Stimulated activated CD4-positive, alpha-beta T cell treated with anti-CD3 and anti-CD28 coated beads, TNF-alpha, amount 100 ng/mL, for 1 hour (primary cell): ENCODE measurements around the gene MS4A10.

ENCODE experiments used
- DNase-seq, 3 donors: peaks; one replicate each; pipeline ENCODE4 v3.0.0-alpha.2; 2020; ENCODE audit warnings: low read depth in 3 of 3, low spot score in 1 of 3

The MS4A10 gene

GRCh38 chr11:60765355-60765754 is 19.8 kb upstream of the MS4A10 start:
- no peak for DNase-seq

- no peak for DNase-seq
These were observed 18.6 kb upstream of the MS4A10 start for GRCh38 chr11:60766547-60766946.

GRCh38 chr11:60767388-60767811 is 17.7 kb upstream of the MS4A10 start:
- no peak for DNase-seq

GRCh38 chr11:60768202-60768601 is 16.9 kb upstream of the MS4A10 start:
- DNase-seq, result no peak

- DNase-seq, result no peak
These were observed 15.9 kb upstream of the MS4A10 start for GRCh38 chr11:60769273-60769672.

GRCh38 chr11:60769811-60770210 is 15.3 kb upstream of the MS4A10 start:
- no peak for DNase-seq

- DNase-seq, result no peak
These were observed 14.0 kb upstream of the MS4A10 start for GRCh38 chr11:60771146-60771545.

GRCh38 chr11:60771879-60772525 is 13.1 kb upstream of the MS4A10 start:
- no peak for DNase-seq

- no peak for DNase-seq
These were observed 12.5 kb upstream of the MS4A10 start for GRCh38 chr11:60772666-60773065.

- DNase-seq, result no peak
These were observed 10.4 kb upstream of the MS4A10 start for GRCh38 chr11:60774726-60775125.

GRCh38 chr11:60775420-60775961 is 9.6 kb upstream of the MS4A10 start:
- DNase-seq, result peak; percentile 41 to 72 (median 61)

- no peak for DNase-seq
These were observed 9.0 kb upstream of the MS4A10 start for GRCh38 chr11:60776167-60776566.

GRCh38 chr11:60777106-60777505 is 8.0 kb upstream of the MS4A10 start:
- no peak for DNase-seq

- DNase-seq, result no peak
These were observed 7.6 kb upstream of the MS4A10 start for GRCh38 chr11:60777572-60777971.

GRCh38 chr11:60780065-60780464 is 5.1 kb upstream of the MS4A10 start:
- DNase-seq, result no peak

GRCh38 chr11:60780774-60781173 is 4.4 kb upstream of the MS4A10 start:
- DNase-seq, result no peak

GRCh38 chr11:60781286-60781980 is 3.7 kb upstream of the MS4A10 start:
- no peak for DNase-seq

- DNase-seq, result no peak
These were observed 3.2 kb upstream of the MS4A10 start for GRCh38 chr11:60781981-60782316.

GRCh38 chr11:60782393-60783140 is 2.6 kb upstream of the MS4A10 start:
- no peak for DNase-seq

GRCh38 chr11:60783141-60783484 is 2.0 kb upstream of the MS4A10 start:
- DNase-seq, result no peak

- no peak for DNase-seq
These were observed 1.2 kb upstream of the MS4A10 start for GRCh38 chr11:60783911-60784310.

GRCh38 chr11:60785806-60786361 is 751 bp downstream of the MS4A10 start:
- no peak for DNase-seq
